Endothelial cell of umbilical vein (primary cell): ENCODE results near the gene PYGB. TPM values are rescaled to one million over a fixed set of nuclear protein-coding genes. Genes with fewer than 3 reads are reported as not detected.

Experiments used
- BruUV-seq: library from RNA; stranded (reverse); fragments of 400-500 nt; replicated peaks from 2 replicates; lab custom pipeline; 2021; lab: Mats Ljungman, UMichigan
- CTCF ChIA-PET: fragments of 300-600, 350-600 bp; sonication (Branson Sonifier 250); formaldehyde crosslinking; loops from one replicate; lab custom pipeline; 2021; ENCODE audit warnings: antibody characterized with exemption, inconsistent platforms; lab: Charles Lee
- POLR2A ChIA-PET: fragments of 300-600, 350-600 bp; sonication (Branson Sonifier 250); formaldehyde crosslinking; loops from one replicate; lab custom pipeline; 2021; ENCODE audit warnings: antibody characterized with exemption, inconsistent platforms; lab: Charles Lee
- DNase-seq: peaks from one replicate; pipeline ENCODE4 v3.0.0-alpha.2; 2011; ENCODE audit warnings: low read depth, low spot score
- FAIRE-seq: peaks from 2 replicates; lab custom pipeline; 2011; peaks lifted over from hg19 to GRCh38; lab: Jason Lieb, UNC
- H2AFZ ChIP-seq: 2 replicates; pipeline ENCODE4 v1.6.0; 2012; ENCODE audit warnings: low read depth, low read length, control low read depth, inconsistent platforms
- H3K27ac ChIP-seq: 2 replicates; pipeline ENCODE4 v1.5.1; 2011; ENCODE audit warnings: low read depth, mild to moderate bottlenecking, control low read depth, low read length, moderate library complexity; ENCODE audit not compliant: insufficient read depth
- H3K27me3 ChIP-seq, 2 experiments: 2 replicates each; pipeline versions ENCODE4 v1.6.0 to v1.6.1; 2011; ENCODE audit warnings: low read length in 2 of 2, mixed read lengths in 1 of 2; ENCODE audit not compliant: control insufficient read depth in 2 of 2, insufficient read depth in 2 of 2
- H3K36me3 ChIP-seq, 2 experiments: 2 replicates in 1 of 2; 3 replicates in 1 of 2; pipeline ENCODE4 v1.5.1; 2011; ENCODE audit warnings: low read length in 2 of 2, mild to moderate bottlenecking in 1 of 2, moderate library complexity in 1 of 2; ENCODE audit not compliant: control insufficient read depth in 2 of 2, insufficient read depth in 2 of 2; ENCODE audit errors: extremely low read depth in 1 of 2
- H3K4me1 ChIP-seq: 3 replicates; pipeline ENCODE4 v1.5.1; 2011; ENCODE audit warnings: mild to moderate bottlenecking, low read length; ENCODE audit not compliant: control insufficient read depth, insufficient read depth; ENCODE audit errors: extremely low read depth
- H3K4me2 ChIP-seq: 2 replicates; pipeline ENCODE4 v1.6.1; 2011; ENCODE audit warnings: low read length, control low read depth, mixed read lengths; ENCODE audit not compliant: insufficient read depth
- H3K4me3 ChIP-seq, 3 experiments: fragments of 200-600 bp in 1 of 3; sonication (generic), shearing (Covaris generic) in 1 of 3; replicated peaks in 1 of 3; 2 replicates each; pipeline ENCODE4 v1.5.1; 2011 to 2016; ENCODE audit warnings: control low read depth in 3 of 3, low read length in 3 of 3, mild to moderate bottlenecking in 2 of 3, inconsistent platforms in 1 of 3, low read depth in 1 of 3, moderate library complexity in 1 of 3; ENCODE audit not compliant: insufficient read depth in 1 of 3
- H3K79me2 ChIP-seq: 2 replicates; pipeline ENCODE4 v1.6.0; 2012; ENCODE audit warnings: low read length, inconsistent platforms; ENCODE audit not compliant: control insufficient read depth, insufficient read depth
- H3K9ac ChIP-seq: replicated peaks from 2 replicates; pipeline ENCODE3; 2011; ENCODE audit warnings: low read length, control low read depth; ENCODE audit not compliant: insufficient read depth; ENCODE audit errors: extremely low read depth
- H3K9me1 ChIP-seq: replicated peaks from 3 replicates; pipeline ENCODE4 v1.6.0; 2011; ENCODE audit warnings: mild to moderate bottlenecking, low read length; ENCODE audit not compliant: control insufficient read depth, insufficient read depth; ENCODE audit errors: extremely low read depth
- H3K9me3 ChIP-seq: replicated peaks from 2 replicates; pipeline ENCODE4 v1.5.1; 2012; ENCODE audit warnings: low read length, inconsistent platforms; ENCODE audit not compliant: control insufficient read depth, insufficient read depth
- H4K20me1 ChIP-seq: replicated peaks from 2 replicates; pipeline ENCODE3; 2011; ENCODE audit warnings: mild to moderate bottlenecking, low read length; ENCODE audit not compliant: control insufficient read depth, insufficient read depth; ENCODE audit errors: extremely low read depth
- CTCF ChIP-seq, 2 donors: IDR thresholded peaks; 1 replicate in 1 of 2; 2 replicates in 1 of 2; pipeline ENCODE4 v1.5.1; 2011; ENCODE audit warnings: low read length in 2 of 2, mild to moderate bottlenecking in 2 of 2, moderate library complexity in 2 of 2, control low read depth in 1 of 2, inconsistent platforms in 1 of 2, low read depth in 1 of 2; ENCODE audit not compliant: insufficient read depth in 1 of 2; ENCODE audit errors: extremely low read depth in 1 of 2
- EZH2 ChIP-seq: IDR thresholded peaks from 2 replicates; pipeline ENCODE4 v1.6.1; 2012; ENCODE audit warnings: borderline replicate concordance, low read depth, mild to moderate bottlenecking, moderate library complexity, low read length, inconsistent platforms; ENCODE audit not compliant: severe bottlenecking
- FOS ChIP-seq: IDR thresholded peaks from 2 replicates; pipeline ENCODE4 v1.6.1; 2011; ENCODE audit warnings: mild to moderate bottlenecking, low read length, moderate library complexity, borderline replicate concordance; ENCODE audit not compliant: insufficient read depth
- GATA2 ChIP-seq: IDR thresholded peaks from 2 replicates; pipeline ENCODE4 v1.7.0; 2011; ENCODE audit warnings: low read depth, mild to moderate bottlenecking, moderate library complexity, mixed read lengths, low read length; ENCODE audit not compliant: insufficient read length, insufficient read depth
- JUN ChIP-seq: IDR thresholded peaks from 2 replicates; pipeline ENCODE4 v1.6.1; 2011; ENCODE audit warnings: borderline replicate concordance, low read depth; ENCODE audit not compliant: insufficient read length, insufficient read depth
- MAX ChIP-seq: IDR thresholded peaks from 2 replicates; pipeline ENCODE4 v1.6.1; 2011; ENCODE audit not compliant: insufficient read depth, insufficient read length
- MYC ChIP-seq: IDR thresholded peaks from one replicate; pipeline ENCODE4 v1.6.1; 2011; ENCODE audit warnings: mild to moderate bottlenecking, low read depth, low read length
- POLR2A ChIP-seq: IDR thresholded peaks from 2 replicates; pipeline ENCODE4 v1.6.1; 2012; ENCODE audit warnings: low read depth, mild to moderate bottlenecking, control low read depth, low read length
- POLR2AphosphoS5 ChIP-seq: IDR thresholded peaks from 2 replicates; pipeline ENCODE4 v1.6.1; 2012; ENCODE audit warnings: low read depth, mild to moderate bottlenecking, control low read depth, low read length, moderate library complexity; ENCODE audit not compliant: insufficient read depth
- dilution Hi-C: fragments of 300-500 bp; cut with MboI; formaldehyde crosslinking; loops from one replicate; pipeline ENCODE4 v1.15.0; 2019; ENCODE audit warnings: low sequenced_read_pairs; ENCODE audit not compliant: extremely low pct_ligation_motif_present
- intact Hi-C: fragments of 100-400 bp; cut with micrococcal nuclease; formaldehyde crosslinking; loops from one replicate; pipeline ENCODE4 v1.10.0; 2022
- polyA plus RNA-seq, 4 experiments: library from polyadenylated mRNA; depleted of rRNA in 3 of 4; stranded (reverse) in 3 of 4; unstranded in 1 of 4; fragments of >200 nt; gene quantifications; 2 replicates each; pipeline versions ENCODE4 v1.2.1 to v1.2.3, GENCODE V29; 2011 to 2012; ENCODE audit warnings: missing spikeins in 1 of 4
- total RNA-seq: library from RNA; stranded (reverse); gene quantifications from 2 replicates; pipeline ENCODE4 v1.2.3, GENCODE V29; 2021

Gene PYGB
- total and polyA plus RNA-seq, 2 donors (not counting 3 experiments of a cell fraction or from before 2014, with no cell fraction given), result 36.1 to 60.2 TPM

GRCh38 chr20:25340380-25340779 is 92.5 kb downstream of the PYGB start:
- CTCF ChIA-PET, result interaction anchor here (6.4 kb wide), 1 partner anchor 57 kb away, joined by 65 read pairs; no protein-coding TSS in a partner anchor
- DNase-seq (no peak), FAIRE-seq (no peak)
- dilution Hi-C loops, result no loop called here
- no peaks in the 10 kb centered on the region for H3K9me3 ChIP-seq
- no TSS peak for BruUV-seq
- no peak overlapping the region for H3K9ac ChIP-seq
- no peak overlapping the region for H3K27ac ChIP-seq
- no peak for TF ChIP-seq EZH2
- TF ChIP-seq CTCF (IDR thresholded peaks at IDR 0.05; ENCODE audit: extremely low read depth in 1 of 2, insufficient read depth in 1 of 2, low read depth in 1 of 2, low read length in 2 of 2), result no peak
- no peak for TF ChIP-seq MAX
- TF ChIP-seq JUN, result no peak
- no peak for TF ChIP-seq FOS
- TF ChIP-seq GATA2, result no peak
- no peak for TF ChIP-seq POLR2AphosphoS5
- TF ChIP-seq MYC, result no peak
- no peak for TF ChIP-seq POLR2A
- intact Hi-C loops, result no loop called here
- POLR2A ChIA-PET, result no interaction called here
- H3K4me2 ChIP-seq, result no peak overlapping the region
- H3K4me3 ChIP-seq, result no peak overlapping the region
- no peak overlapping the region for H2AFZ ChIP-seq
- H3K79me2 ChIP-seq, result peaks cover 17% of the 10 kb centered on the region
- no peaks in the 10 kb centered on the region for H3K36me3 ChIP-seq
- H3K4me1 ChIP-seq, result no peaks in the 10 kb centered on the region
- H4K20me1 ChIP-seq, result no peaks in the 10 kb centered on the region
- no peaks in the 10 kb centered on the region for H3K27me3 ChIP-seq
- H3K9me1 ChIP-seq, result no peaks in the 10 kb centered on the region
